GM12878 (cell line): Measurements from ENCODE around the gene MYBL2. TPM values are rescaled to one million over a fixed set of nuclear protein-coding genes. Genes with fewer than 3 reads are reported as not detected.
A peak's percentile ranks its signal among the peaks of the same experiment; 100 is the strongest.

Experiments
- CBX5 ChIP-seq: sonication (generic); IDR thresholded peaks from 2 replicates; pipeline ENCODE4 v1.6.1; 2016; ENCODE audit warnings: low read depth, moderate library complexity, mild to moderate bottlenecking, inconsistent platforms
- CHD1 ChIP-seq: IDR thresholded peaks from 2 replicates; pipeline ENCODE4 v1.6.1; 2012; ENCODE audit warnings: low read depth, low read length, improper control_type of control experiment
- CUX1 ChIP-seq: IDR thresholded peaks from 2 replicates; pipeline ENCODE4 v1.6.1; 2012; ENCODE audit warnings: improper control_type of control experiment, low read depth, low read length; ENCODE audit not compliant: insufficient replicate concordance
- FOS ChIP-seq: IDR thresholded peaks from 3 replicates; pipeline ENCODE4 v1.6.1; 2011; ENCODE audit warnings: borderline replicate concordance; ENCODE audit not compliant: insufficient read length; ENCODE audit errors: extremely low read depth
- PAX8 ChIP-seq: fragments of 450-650 bp; IDR thresholded peaks from 2 replicates; pipeline ENCODE4 v1.6.1; 2017; ENCODE audit warnings: mild to moderate bottlenecking, moderate library complexity
- PBX3 ChIP-seq: IDR thresholded peaks from 2 replicates; pipeline ENCODE4 v1.6.1; 2011; ENCODE audit warnings: mild to moderate bottlenecking, low read depth, low read length, moderate library complexity; ENCODE audit not compliant: insufficient replicate concordance
- PKNOX1 ChIP-seq: fragments of 450-650 bp; IDR thresholded peaks from 2 replicates; pipeline ENCODE4 v1.6.1; 2016; ENCODE audit warnings: mild to moderate bottlenecking
- TCF3 ChIP-seq: IDR thresholded peaks from 2 replicates; pipeline ENCODE4 v1.6.1; 2012; ENCODE audit warnings: low read depth, mild to moderate bottlenecking, low read length, borderline replicate concordance; ENCODE audit not compliant: insufficient read depth
- WRNIP1 ChIP-seq: IDR thresholded peaks from 2 replicates; pipeline ENCODE4 v1.6.1; 2011; ENCODE audit warnings: low read depth, low read length, improper control_type of control experiment, borderline replicate concordance
- polyA plus RNA-seq, 11 experiments: library from polyadenylated mRNA; depleted of rRNA in 4 of 11; unstranded in 6 of 11; stranded (reverse) in 5 of 11; fragments of >200 nt; fragmentation: Nextera tagmentation in 4 of 11; fragmentation: Illumina TruSeq in 1 of 11; extraction: Ambion mirVana in 4 of 11; extraction: Trizol in 1 of 11; gene quantifications; 1 replicate in 1 of 11; 2 replicates in 10 of 11; pipeline versions ENCODE4 v1.2.1 to v1.2.3, GENCODE V29; 2011 to 2016; ENCODE audit warnings: inconsistent platforms in 2 of 11, missing spikeins in 2 of 11, low read depth in 1 of 11
- total RNA-seq, 4 experiments: library from RNA; depleted of rRNA in 3 of 4; stranded (reverse); fragments of >200 nt in 3 of 4; fragmentation: Illumina TruSeq in 1 of 4; extraction: Trizol in 1 of 4; gene quantifications; 2 replicates each; pipeline versions ENCODE4 v1.2.1 to v1.2.3, GENCODE V29; 2013 to 2021
- TF ChIP-seq, protein P1 (sequence below): fragments of 450-650 bp; IDR thresholded peaks from 2 replicates; pipeline ENCODE4 v1.6.1; 2018; ENCODE audit warnings: mild to moderate bottlenecking, low read depth, moderate library complexity; ENCODE audit not compliant: partially characterized antibody
- TF ChIP-seq, protein P2 (sequence below): fragments of 450-650 bp; IDR thresholded peaks from 2 replicates; pipeline ENCODE4 v1.6.1; 2017; ENCODE audit warnings: mild to moderate bottlenecking, moderate library complexity
- TF ChIP-seq, protein P3 (sequence below): fragments of 450-650 bp; IDR thresholded peaks from 2 replicates; pipeline ENCODE4 v1.6.1; 2017; ENCODE audit warnings: borderline replicate concordance

The MYBL2 gene
- total and polyA plus RNA-seq, 10 of the 15 experiments (the other 5 are each of a cell fraction or from before 2014, with no cell fraction given), result 4.5 to 213 (median 74.2) TPM

DNA sequence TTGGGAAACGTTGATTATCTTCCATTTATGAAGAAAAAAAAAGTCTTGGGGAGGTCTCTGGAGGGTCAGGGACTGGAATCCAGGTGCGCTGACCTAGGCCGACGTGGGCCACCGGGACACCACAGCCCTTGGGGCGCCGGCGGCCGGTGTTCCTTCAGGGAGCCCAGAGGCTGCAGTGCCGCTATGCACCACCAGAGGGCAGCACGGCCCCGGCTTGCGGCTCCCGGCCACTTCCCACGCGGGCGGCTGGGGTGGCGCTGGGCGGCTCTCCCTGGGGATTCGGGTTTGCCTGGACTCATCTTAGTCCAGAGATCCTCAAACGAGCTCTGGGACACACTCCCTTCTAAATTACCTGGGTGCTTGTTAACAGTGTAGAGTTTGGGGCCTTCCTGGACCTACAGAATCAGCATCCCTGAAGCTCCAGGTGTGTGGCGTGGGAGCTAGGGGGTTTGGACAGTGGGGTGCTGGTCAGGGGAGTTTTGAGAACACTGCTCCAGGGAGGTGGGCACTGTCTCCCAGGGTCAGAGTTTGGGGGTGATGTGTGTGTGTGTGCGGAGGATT is 82.9 kb downstream of the MYBL2 start (continued):
- TF ChIP-seq WRNIP1 (no peak), TCF3 (0 out of 2 replicates have a peak, but pooled peaks have one; percentile 33), CHD1 (no peak), CUX1 (no peak), FOS (no peak), PKNOX1 (no peak), PAX8 (no peak), CBX5 (no peak), PBX3 (no peak)
- TF ChIP-seq, protein P1, sequence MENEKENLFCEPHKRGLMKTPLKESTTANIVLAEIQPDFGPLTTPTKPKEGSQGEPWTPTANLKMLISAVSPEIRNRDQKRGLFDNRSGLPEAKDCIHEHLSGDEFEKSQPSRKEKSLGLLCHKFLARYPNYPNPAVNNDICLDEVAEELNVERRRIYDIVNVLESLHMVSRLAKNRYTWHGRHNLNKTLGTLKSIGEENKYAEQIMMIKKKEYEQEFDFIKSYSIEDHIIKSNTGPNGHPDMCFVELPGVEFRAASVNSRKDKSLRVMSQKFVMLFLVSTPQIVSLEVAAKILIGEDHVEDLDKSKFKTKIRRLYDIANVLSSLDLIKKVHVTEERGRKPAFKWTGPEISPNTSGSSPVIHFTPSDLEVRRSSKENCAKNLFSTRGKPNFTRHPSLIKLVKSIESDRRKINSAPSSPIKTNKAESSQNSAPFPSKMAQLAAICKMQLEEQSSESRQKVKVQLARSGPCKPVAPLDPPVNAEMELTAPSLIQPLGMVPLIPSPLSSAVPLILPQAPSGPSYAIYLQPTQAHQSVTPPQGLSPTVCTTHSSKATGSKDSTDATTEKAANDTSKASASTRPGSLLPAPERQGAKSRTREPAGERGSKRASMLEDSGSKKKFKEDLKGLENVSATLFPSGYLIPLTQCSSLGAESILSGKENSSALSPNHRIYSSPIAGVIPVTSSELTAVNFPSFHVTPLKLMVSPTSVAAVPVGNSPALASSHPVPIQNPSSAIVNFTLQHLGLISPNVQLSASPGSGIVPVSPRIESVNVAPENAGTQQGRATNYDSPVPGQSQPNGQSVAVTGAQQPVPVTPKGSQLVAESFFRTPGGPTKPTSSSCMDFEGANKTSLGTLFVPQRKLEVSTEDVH, result no peak
- TF ChIP-seq, protein P2, sequence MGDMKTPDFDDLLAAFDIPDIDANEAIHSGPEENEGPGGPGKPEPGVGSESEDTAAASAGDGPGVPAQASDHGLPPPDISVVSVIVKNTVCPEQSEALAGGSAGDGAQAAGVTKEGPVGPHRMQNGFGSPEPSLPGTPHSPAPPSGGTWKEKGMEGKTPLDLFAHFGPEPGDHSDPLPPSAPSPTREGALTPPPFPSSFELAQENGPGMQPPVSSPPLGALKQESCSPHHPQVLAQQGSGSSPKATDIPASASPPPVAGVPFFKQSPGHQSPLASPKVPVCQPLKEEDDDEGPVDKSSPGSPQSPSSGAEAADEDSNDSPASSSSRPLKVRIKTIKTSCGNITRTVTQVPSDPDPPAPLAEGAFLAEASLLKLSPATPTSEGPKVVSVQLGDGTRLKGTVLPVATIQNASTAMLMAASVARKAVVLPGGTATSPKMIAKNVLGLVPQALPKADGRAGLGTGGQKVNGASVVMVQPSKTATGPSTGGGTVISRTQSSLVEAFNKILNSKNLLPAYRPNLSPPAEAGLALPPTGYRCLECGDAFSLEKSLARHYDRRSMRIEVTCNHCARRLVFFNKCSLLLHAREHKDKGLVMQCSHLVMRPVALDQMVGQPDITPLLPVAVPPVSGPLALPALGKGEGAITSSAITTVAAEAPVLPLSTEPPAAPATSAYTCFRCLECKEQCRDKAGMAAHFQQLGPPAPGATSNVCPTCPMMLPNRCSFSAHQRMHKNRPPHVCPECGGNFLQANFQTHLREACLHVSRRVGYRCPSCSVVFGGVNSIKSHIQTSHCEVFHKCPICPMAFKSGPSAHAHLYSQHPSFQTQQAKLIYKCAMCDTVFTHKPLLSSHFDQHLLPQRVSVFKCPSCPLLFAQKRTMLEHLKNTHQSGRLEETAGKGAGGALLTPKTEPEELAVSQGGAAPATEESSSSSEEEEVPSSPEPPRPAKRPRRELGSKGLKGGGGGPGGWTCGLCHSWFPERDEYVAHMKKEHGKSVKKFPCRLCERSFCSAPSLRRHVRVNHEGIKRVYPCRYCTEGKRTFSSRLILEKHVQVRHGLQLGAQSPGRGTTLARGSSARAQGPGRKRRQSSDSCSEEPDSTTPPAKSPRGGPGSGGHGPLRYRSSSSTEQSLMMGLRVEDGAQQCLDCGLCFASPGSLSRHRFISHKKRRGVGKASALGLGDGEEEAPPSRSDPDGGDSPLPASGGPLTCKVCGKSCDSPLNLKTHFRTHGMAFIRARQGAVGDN, result peak; percentile 59; the same call in 1 of the 2 replicates
- TF ChIP-seq, protein P3, sequence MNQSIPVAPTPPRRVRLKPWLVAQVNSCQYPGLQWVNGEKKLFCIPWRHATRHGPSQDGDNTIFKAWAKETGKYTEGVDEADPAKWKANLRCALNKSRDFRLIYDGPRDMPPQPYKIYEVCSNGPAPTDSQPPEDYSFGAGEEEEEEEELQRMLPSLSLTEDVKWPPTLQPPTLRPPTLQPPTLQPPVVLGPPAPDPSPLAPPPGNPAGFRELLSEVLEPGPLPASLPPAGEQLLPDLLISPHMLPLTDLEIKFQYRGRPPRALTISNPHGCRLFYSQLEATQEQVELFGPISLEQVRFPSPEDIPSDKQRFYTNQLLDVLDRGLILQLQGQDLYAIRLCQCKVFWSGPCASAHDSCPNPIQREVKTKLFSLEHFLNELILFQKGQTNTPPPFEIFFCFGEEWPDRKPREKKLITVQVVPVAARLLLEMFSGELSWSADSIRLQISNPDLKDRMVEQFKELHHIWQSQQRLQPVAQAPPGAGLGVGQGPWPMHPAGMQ, result no peak
